Measurements from ENCODE around the gene FGL2.

GRCh38 chr7:77239471-77239870 is 39.9 kb upstream of the FGL2 start:
- TF ChIP-seq POLR2A (IDR thresholded peaks at IDR 0.05) (no peak), POLR2AphosphoS5 (IDR thresholded peaks at IDR 0.05) (no peak), EP300 (IDR thresholded peaks at IDR 0.05) (no peak)
- TF ChIP-seq, protein P1, sequence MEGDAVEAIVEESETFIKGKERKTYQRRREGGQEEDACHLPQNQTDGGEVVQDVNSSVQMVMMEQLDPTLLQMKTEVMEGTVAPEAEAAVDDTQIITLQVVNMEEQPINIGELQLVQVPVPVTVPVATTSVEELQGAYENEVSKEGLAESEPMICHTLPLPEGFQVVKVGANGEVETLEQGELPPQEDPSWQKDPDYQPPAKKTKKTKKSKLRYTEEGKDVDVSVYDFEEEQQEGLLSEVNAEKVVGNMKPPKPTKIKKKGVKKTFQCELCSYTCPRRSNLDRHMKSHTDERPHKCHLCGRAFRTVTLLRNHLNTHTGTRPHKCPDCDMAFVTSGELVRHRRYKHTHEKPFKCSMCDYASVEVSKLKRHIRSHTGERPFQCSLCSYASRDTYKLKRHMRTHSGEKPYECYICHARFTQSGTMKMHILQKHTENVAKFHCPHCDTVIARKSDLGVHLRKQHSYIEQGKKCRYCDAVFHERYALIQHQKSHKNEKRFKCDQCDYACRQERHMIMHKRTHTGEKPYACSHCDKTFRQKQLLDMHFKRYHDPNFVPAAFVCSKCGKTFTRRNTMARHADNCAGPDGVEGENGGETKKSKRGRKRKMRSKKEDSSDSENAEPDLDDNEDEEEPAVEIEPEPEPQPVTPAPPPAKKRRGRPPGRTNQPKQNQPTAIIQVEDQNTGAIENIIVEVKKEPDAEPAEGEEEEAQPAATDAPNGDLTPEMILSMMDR (IDR thresholded peaks at IDR 0.05), result no peak
